Mammary epithelial cell (primary cell): ENCODE measurements around the gene TUBA1C.

Source experiments
- CTCF ChIP-seq, 2 donors: IDR thresholded peaks in 1 of 2; conservative IDR thresholded peaks in 1 of 2; 2 replicates each; pipeline ENCODE4 v1.5.1; 2011 to 2012; ENCODE audit warnings: inconsistent platforms in 2 of 2, low read length in 2 of 2, mild to moderate bottlenecking in 2 of 2, control low read depth in 1 of 2, low read depth in 1 of 2; ENCODE audit not compliant: insufficient read depth in 1 of 2; ENCODE audit errors: extremely low read depth in 1 of 2
- EZH2 ChIP-seq: IDR thresholded peaks from 2 replicates; pipeline ENCODE4 v1.6.1; 2012; ENCODE audit warnings: low read length, inconsistent platforms, borderline replicate concordance

- TF ChIP-seq EZH2 = no peak
- no peak for TF ChIP-seq CTCF (conservative IDR thresholded peaks at IDR 0.05 in 1 of 2, IDR thresholded peaks at IDR 0.05 in 1 of 2; ENCODE audit: extremely low read depth in 1 of 2, insufficient read depth in 1 of 2, low read depth in 1 of 2, low read length in 2 of 2)
These were observed 14.9 kb downstream of the TUBA1C start for GRCh38 chr12:49279706-49280159.
